ENCODE data around the gene ARHGEF39.
"Not testable (repeated sequence)": the region's sequence is repeated elsewhere in the genome, so short reads cannot be mapped to it uniquely, and the experiment has no call there.

The ARHGEF39 gene

DNA sequence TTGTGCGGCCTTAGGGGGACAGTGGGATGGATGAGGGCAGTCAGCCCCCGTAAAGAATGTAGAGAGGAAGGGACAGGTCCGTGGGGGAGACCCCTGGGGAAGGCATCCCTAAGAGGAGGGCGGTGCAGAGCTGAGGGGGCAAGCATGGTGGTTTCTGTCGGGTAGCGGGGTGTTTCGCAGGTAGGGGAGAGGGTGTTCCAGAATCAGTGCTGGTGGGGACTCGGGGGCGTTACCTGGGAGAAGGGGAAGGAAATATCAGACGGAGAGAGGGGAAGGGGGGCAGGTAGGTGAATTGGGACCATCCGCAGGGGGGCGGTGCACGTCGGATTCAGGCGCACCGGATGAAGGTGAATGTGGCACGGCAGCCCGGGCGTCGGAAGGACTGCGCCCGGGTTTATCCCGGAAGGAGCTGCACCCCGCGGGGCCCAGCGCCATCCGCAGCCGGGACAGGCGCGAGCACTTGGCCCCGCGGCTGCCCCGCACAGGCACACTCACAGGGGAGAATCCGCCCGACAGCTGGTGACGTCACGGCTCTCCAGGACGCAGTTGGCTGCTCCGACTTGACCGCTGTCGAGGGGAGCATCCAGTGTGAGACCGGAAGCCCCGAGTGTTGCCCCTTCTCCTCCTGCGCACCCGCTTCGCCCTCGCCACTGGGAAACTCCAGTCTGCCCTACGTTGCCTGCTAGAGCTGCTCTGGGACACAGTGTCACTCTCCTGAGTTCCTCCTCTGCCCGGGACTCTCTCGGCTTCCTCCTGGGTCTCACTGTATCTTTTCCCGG, 48.1 kb downstream of the ARHGEF39 start:
- no peak for DNase-seq

DNA sequence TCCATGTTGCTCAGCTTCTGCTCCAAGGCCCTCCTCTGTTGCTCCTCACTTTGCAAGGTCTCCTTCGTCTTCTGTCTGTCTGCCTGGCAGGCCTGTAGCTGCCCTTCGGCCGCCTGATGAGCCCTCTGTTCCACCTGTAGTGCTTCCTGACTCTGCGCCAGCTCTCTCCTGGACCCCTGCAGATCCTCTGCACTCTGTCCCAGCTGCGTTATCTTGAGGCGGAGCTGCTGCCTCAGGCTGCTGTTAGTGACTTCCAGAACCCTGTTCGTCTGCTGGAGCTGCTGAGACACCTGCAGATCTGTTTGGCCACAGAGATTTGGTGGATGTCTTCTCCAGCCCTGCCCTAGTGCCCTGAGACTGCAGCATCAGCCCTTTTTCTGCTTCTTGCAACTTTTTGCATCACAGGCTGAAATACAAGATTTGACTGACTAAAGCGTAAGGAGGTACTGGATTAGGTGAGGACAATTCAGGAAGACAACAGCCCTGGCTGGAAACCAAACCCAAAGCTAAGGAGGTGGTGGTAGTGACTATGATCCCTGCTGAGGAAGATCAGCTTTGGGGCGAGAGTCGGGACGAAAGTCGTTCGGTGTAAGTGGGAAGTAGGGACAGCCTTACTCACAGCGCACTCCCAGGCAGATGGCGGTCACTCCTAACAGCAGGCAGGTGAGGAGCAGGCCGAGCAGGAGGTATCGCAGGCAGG, 48.9 kb downstream of the ARHGEF39 start:
- no peak for DNase-seq

DNA sequence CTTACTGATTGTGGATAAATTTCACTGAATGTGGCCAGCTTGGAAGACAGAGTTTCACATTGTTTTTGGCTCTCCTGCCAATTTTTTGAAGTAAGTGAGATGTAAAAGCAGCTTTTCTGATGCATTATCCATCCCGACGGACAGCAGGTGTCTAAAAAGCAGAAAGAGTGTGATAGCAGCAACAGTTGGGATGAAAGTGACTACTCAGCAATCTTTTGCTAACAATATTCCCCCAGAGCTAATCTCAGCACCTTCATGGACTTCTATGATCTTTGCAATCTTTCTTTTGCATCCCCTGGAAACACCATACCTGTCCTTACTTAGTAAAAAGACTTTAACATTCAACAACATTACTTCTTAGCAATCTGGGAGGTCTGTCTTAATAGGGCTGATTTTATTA, 52.2 kb downstream of the ARHGEF39 start:
- DNase-seq: no peak

DNA sequence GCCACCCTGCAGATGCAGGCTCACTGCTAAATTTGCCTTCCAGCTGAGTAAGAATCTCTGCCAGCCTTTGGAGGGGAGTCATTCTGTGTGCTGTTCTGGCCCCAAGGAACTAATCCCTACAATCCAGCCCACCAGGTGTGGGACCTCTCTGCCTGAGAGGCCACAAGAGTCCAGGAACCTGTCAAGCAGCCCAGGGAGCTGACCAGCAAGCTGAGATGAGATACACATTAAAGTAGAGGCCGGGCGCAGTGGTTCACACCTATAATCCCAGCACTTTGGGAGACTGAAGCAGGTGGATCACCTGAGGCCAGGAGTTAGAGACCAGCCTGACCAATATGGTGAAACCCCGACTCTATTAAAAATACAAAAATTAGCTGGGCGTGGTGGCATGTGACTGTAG, 52.9 kb downstream of the ARHGEF39 start:
- not testable (repeated sequence) for DNase-seq

DNA sequence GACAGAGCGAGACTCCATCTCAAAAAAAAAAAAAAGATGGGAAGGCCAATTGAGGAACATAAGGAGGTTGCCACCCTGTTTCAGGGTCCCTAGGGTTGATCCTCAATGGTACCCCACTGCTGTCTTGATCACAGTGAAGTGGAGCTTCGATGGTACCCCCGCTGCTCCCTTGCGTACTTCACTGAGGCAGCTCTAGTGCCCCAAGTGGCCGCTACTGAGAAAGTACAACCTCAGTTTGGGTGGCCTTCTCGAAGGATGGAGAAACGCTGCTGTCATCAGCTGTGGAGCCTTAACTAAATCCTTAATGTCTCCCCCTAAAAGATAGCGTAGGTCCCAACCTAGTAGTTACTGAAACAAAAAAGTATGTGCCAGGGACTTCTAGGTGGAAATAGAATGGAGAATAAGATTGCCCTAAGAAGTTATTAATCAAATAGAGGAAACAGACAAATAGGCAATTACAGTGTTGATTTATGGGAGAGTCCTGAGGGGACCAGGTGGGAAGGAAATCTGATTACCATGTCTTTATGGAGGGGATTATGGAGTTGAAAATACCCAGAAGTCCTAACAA, 53.7 kb downstream of the ARHGEF39 start:
- no peak for DNase-seq

DNA sequence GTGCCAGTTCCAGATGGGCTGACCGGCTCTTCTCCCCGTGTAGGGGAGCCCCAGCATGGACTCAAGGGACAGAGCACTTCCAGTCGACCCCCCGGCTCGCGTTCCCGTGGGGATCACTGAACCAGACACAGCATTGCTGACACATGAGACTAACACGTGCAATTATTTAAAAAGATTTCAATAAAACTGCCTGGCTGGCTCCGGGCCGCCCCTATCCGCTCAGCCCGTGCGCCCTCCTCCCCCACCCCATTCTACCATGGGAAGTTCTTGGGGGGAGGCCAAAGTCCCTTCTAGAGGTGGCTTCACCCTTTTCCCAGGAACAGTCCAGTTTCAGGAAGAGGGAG, 55.2 kb downstream of the ARHGEF39 start:
- no peak for DNase-seq
